D721Med (cell line): Measurements from ENCODE around the gene HIC1.

ENCODE experiments used
- DNase-seq: peaks from one replicate; pipeline ENCODE4 v3.0.0; 2011; ENCODE audit warnings: low spot score; ENCODE audit not compliant: insufficient read length
- FAIRE-seq: peaks from 2 replicates; lab custom pipeline; 2011; peaks lifted over from hg19 to GRCh38; lab: Jason Lieb, UNC
- TF ChIP-seq, protein P1 (sequence below): IDR thresholded peaks from 2 replicates; pipeline ENCODE4 v1.5.1; 2012; ENCODE audit warnings: mild to moderate bottlenecking, control low read depth; ENCODE audit not compliant: insufficient read depth; ENCODE audit errors: missing control alignments

The HIC1 gene

DNA sequence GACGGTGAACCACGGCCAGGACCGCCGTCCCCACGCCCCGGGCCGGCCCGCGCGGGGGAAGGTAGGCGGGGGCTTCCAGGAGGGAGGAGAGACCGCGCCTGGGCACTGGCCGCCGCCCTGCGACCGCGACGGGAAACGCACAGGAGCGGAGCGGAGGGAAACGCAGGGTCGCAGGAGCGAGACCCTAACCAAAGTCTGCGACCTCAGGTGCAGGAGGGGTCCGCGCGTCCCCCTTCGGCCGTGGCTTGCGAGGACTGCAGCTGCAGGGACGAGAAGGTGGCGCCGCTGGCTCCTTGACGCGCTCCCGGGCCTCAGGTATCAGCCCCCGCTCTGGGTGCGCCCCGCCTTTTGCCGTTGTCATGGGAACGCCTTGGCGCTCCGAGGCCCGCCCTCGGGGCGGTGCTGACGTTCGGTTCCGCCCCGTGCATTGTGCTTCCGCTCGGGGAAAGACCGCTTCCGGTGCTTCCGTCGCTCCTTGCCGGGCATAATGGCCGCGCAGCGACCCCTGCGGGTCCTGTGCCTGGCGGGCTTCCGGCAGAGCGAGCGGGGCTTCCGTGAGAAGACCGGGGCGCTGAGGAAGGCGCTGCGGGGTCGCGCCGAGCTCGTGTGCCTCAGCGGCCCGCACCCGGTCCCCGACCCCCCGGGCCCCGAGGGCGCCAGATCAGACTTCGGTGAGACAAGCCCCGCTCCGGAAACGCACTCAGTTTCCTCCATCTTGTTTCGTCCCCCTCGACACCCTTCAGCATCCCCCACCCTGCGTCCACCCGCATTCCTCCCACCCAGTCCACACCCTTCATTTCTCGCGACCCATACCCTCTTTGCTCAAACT, 13.1 kb upstream of the HIC1 start, which contains the start of gene OVCA2:
TSS of gene OVCA2 (plus strand) at position 462 of the 829 bp plus-strand sequence. CDS start at position 488, 26 bp downstream.
- FAIRE-seq: no peak
- TF ChIP-seq, protein P1, sequence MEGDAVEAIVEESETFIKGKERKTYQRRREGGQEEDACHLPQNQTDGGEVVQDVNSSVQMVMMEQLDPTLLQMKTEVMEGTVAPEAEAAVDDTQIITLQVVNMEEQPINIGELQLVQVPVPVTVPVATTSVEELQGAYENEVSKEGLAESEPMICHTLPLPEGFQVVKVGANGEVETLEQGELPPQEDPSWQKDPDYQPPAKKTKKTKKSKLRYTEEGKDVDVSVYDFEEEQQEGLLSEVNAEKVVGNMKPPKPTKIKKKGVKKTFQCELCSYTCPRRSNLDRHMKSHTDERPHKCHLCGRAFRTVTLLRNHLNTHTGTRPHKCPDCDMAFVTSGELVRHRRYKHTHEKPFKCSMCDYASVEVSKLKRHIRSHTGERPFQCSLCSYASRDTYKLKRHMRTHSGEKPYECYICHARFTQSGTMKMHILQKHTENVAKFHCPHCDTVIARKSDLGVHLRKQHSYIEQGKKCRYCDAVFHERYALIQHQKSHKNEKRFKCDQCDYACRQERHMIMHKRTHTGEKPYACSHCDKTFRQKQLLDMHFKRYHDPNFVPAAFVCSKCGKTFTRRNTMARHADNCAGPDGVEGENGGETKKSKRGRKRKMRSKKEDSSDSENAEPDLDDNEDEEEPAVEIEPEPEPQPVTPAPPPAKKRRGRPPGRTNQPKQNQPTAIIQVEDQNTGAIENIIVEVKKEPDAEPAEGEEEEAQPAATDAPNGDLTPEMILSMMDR: peak; percentile 39
- DNase-seq: peak; percentile 86

DNA sequence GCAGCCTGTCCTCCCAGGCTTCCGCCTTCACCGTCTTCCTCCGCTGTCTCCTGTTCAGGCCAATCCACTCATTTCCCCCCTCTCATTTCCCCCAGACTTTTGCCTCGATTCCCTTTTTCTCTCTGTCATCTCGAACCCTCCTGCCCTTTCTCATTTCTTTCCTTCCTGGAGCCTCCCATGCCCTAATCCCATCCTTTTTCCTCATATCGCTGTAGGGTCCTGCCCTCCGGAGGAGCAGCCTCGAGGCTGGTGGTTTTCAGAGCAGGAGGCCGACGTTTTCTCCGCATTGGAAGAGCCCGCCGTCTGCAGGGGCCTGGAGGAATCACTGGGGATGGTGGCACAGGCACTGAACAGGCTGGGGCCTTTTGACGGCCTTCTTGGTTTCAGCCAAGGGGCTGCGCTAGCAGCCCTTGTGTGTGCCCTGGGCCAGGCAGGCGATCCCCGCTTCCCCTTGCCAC, 12.5 kb upstream of the HIC1 start:
- DNase-seq (no peak), FAIRE-seq (no peak)
- TF ChIP-seq, protein P1: no peak

DNA sequence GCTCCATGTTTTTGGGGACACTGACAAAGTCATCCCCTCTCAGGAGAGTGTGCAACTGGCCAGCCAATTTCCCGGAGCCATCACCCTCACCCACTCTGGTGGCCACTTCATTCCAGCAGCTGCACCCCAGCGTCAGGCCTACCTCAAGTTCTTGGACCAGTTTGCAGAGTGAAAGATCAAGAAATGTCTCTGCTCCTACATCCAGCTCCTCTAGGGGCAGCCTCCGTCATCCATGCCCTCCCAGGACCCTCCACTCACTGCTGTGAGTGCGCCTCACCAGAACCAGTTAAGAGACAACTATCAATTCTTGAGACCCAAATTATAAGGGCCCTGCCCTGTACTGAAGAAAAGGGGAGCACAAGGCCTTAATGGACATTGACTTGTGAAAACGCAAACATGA, 12.0 kb upstream of the HIC1 start:
- TF ChIP-seq, protein P1: no peak
- FAIRE-seq: no peak

DNA sequence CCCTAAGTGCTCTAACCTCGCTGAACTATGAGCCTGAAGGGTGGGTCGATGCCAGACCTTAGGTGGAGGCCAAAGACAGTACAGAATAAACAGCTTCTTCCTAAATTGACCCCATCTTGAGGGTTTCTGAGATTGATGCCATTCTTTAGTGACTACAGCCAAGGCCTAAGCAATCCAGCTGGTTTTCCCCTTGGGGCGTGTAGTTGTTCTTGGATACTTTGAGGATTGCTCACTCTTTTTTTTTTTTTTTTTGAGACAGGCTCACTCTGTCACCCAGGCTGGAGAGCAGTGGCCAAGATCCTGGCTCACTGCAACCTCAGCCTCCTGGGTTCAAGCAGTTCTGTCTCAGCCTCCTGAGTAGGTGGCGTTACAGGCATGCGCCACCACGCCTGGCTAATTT, 11.1 kb upstream of the HIC1 start:
- no peak for DNase-seq
- TF ChIP-seq, protein P1: no peak
- FAIRE-seq: no peak

More for the DNA sequence above, 12.0 kb upstream of the HIC1 start:
- no peak for DNase-seq

DNA sequence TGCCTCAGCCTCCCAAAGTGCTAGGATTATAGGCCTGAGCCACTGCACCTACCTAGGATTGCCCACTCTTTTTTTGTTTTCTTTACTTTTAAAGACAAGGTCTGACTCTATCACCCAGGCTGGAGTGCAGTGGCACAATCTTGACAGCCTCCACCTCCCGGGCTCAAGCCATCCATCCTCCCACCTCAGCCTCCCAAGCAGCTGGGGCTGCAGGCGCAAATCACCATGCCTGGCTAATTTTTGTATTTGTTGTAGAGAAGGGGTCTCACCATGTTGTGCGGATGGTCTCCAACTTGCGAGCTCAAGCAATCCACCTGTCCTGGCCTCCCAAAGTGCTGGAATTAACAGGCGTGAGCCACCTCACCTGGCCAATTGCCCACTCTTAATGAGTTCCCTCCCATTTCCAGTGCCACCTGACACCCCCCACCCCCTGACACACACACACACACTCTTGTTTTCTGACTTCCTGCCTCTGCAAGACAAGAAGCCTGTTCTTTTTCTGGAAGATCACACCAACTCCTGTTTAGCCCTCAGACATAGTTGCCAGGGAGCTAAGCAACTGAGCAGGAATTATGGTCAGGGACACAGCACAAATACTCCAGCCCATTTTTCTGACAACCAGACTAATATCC, 10.5 kb upstream of the HIC1 start:
- FAIRE-seq (no peak), DNase-seq (no peak)
- TF ChIP-seq, protein P1: no peak

DNA sequence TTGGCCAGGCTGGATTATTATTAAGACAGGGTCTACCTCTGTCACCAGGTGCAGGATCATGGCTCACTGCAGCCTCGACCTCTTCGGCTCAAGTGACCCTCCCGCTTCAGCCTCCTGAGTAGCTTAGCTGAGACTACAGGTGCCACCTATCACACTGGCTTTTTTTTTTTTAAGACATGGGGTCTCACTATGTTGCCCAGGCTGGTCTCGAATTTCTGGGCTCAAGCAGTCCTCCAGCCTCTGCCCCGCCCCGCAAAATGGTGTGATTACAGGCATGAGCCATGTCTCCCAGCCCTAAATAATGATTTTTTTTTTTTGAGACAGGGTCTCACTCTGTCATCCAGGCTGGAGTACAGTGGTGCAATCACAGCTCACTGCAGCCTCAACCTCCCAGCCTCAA, 7.3 kb upstream of the HIC1 start:
- TF ChIP-seq, protein P1: no peak
- no peak for FAIRE-seq
- DNase-seq: no peak
